Cardiac muscle cell (in vitro differentiated cells and primary cell): Measurements from ENCODE around the gene CCL13. TPM values are rescaled to one million over a fixed set of nuclear protein-coding genes. Genes with fewer than 3 reads are reported as not detected.

Source experiments
- DNase-seq, 2 donors: peaks; one replicate each; pipeline versions ENCODE4 v3.0.0 to v3.0.0-alpha.2; 2010 to 2017; ENCODE audit warnings: low read depth in 1 of 2, low spot score in 1 of 2
- H3K27ac ChIP-seq: fragments of 200-600 bp; sonication (generic); 2 replicates; pipeline ENCODE4 v1.5.1; 2016
- H3K27me3 ChIP-seq: fragments of 200-600 bp; sonication (generic); 2 replicates; pipeline ENCODE4 v1.6.0; 2016; ENCODE audit warnings: control low read depth
- H3K36me3 ChIP-seq: fragments of 200-600 bp; sonication (generic); 2 replicates; pipeline ENCODE4 v1.5.1; 2016; ENCODE audit warnings: control low read depth
- H3K4me1 ChIP-seq: fragments of 200-600 bp; sonication (generic); 2 replicates; pipeline ENCODE4 v1.8.1; 2017; ENCODE audit warnings: low read depth, mild to moderate bottlenecking, mixed run types
- H3K4me3 ChIP-seq: fragments of 200-600 bp; sonication (generic); 2 replicates; pipeline ENCODE4 v1.5.1; 2016; ENCODE audit warnings: mild to moderate bottlenecking
- H3K9me3 ChIP-seq: fragments of 200-600 bp; sonication (generic); 2 replicates; pipeline ENCODE4 v1.5.1; 2017; ENCODE audit warnings: low read depth, mild to moderate bottlenecking, control low read depth
- polyA plus RNA-seq: library from polyadenylated mRNA; unstranded; fragments of >200 nt; fragmentation: Nextera tagmentation; extraction: Ambion mirVana; gene quantifications from 2 replicates; pipeline ENCODE4 v1.2.1, GENCODE V29; 2016
- total RNA-seq: library from RNA; depleted of rRNA; stranded (reverse); fragments of >200 nt; gene quantifications from 2 replicates; pipeline ENCODE4 v1.2.3, GENCODE V29; 2016
- TF ChIP-seq, protein P1 (sequence below): IDR thresholded peaks from 2 replicates; pipeline ENCODE4 v1.5.1; 2012; ENCODE audit warnings: low read depth, mild to moderate bottlenecking, low read length

Gene CCL13
- total and polyA plus RNA-seq, 2 experiments from 2014 or later = not detected

DNA sequence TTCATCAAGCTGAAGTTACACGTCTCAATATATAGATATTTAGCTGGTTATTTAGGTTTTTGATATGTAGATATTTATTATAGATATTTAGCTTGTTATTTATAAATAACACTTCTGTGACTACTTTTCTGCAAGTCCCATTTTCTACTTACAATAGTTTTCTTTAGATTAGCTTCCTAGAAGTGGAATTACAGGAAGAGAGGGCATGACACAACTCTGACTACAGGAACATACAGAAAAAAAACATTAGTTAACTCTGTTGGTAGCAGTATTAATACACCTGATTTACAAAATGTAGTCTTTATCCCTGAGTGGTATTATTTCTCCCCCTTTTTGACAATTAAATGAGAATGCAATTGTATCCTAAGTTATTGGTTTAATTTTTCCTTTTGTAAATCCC, 28.0 kb downstream of the CCL13 start:
- Histone ChIP-seq H3K27me3 (no peaks in the 10 kb centered on the region), H3K4me3 (no peak overlapping the region), H3K36me3 (no peaks in the 10 kb centered on the region), H3K4me1 (no peaks in the 10 kb centered on the region), H3K27ac (no peak overlapping the region), H3K9me3 (no peaks in the 10 kb centered on the region)
- no peak for DNase-seq
- TF ChIP-seq, protein P1, sequence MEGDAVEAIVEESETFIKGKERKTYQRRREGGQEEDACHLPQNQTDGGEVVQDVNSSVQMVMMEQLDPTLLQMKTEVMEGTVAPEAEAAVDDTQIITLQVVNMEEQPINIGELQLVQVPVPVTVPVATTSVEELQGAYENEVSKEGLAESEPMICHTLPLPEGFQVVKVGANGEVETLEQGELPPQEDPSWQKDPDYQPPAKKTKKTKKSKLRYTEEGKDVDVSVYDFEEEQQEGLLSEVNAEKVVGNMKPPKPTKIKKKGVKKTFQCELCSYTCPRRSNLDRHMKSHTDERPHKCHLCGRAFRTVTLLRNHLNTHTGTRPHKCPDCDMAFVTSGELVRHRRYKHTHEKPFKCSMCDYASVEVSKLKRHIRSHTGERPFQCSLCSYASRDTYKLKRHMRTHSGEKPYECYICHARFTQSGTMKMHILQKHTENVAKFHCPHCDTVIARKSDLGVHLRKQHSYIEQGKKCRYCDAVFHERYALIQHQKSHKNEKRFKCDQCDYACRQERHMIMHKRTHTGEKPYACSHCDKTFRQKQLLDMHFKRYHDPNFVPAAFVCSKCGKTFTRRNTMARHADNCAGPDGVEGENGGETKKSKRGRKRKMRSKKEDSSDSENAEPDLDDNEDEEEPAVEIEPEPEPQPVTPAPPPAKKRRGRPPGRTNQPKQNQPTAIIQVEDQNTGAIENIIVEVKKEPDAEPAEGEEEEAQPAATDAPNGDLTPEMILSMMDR = no peak

DNA sequence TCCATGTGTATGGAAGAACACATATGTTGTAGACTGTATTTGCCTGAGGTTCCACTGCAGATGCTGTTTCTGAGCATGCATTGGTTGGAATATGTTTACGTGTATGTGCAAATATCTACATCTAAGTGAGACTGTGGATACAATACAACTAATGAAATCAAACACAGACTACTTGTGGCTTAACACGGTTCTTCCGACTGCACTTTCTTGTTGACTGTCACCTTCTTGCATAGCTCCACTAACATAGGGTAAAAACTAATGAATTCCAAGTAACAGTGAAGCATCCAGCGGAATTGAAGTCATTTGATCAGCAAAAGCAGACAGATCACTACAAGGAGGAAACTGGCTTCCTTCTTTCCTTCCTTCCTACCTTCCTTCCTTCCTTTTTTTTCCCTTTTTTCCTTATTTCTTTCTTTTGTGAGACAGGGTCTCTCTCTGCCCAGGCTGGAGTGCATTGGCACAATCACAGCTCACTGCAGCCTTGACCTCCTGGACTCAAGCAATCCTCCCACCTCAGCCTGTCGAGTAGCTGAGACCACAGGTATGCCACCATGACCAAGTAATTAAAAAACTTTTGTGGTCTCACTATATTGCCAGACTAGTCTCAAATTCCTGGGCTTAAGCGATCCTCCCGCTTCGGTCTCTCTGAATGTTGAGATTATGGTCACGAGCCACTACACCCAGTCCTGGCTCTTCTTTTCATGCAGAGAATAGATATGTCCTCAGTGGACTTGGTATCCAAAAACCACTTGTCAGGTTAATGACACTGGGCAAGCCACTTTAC, 28.7 kb downstream of the CCL13 start:
- H3K4me3 ChIP-seq = no peak overlapping the region
- no peaks in the 10 kb centered on the region for H3K4me1 ChIP-seq
- H3K27ac ChIP-seq = no peak overlapping the region
- no peaks in the 10 kb centered on the region for H3K36me3 ChIP-seq
- DNase-seq = no peak
- no peaks in the 10 kb centered on the region for H3K9me3 ChIP-seq
- TF ChIP-seq, protein P1 = no peak
- no peaks in the 10 kb centered on the region for H3K27me3 ChIP-seq

DNA sequence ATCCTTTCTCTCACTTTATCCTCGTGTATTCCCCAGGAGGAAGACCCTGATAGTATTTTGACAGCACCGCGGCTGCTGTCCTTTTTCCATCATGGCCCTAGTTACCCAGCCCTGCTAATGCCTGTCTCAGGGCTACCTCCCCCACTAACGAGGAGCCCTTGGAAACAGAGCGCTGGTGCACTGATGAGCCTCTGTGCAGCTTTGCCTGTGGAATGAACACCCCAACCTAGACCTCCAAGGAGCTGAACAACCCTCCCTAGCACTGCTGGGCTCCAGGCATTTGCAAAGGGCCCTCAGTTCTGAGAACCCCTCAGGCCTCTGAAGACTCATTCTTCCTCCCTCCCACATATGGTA, 30.0 kb downstream of the CCL13 start:
- Histone ChIP-seq H3K4me1 (no peaks in the 10 kb centered on the region), H3K27ac (no peak overlapping the region), H3K9me3 (no peaks in the 10 kb centered on the region), H3K27me3 (no peaks in the 10 kb centered on the region), H3K4me3 (no peak overlapping the region), H3K36me3 (no peaks in the 10 kb centered on the region)
- DNase-seq = no peak
- TF ChIP-seq, protein P1 = no peak

DNA sequence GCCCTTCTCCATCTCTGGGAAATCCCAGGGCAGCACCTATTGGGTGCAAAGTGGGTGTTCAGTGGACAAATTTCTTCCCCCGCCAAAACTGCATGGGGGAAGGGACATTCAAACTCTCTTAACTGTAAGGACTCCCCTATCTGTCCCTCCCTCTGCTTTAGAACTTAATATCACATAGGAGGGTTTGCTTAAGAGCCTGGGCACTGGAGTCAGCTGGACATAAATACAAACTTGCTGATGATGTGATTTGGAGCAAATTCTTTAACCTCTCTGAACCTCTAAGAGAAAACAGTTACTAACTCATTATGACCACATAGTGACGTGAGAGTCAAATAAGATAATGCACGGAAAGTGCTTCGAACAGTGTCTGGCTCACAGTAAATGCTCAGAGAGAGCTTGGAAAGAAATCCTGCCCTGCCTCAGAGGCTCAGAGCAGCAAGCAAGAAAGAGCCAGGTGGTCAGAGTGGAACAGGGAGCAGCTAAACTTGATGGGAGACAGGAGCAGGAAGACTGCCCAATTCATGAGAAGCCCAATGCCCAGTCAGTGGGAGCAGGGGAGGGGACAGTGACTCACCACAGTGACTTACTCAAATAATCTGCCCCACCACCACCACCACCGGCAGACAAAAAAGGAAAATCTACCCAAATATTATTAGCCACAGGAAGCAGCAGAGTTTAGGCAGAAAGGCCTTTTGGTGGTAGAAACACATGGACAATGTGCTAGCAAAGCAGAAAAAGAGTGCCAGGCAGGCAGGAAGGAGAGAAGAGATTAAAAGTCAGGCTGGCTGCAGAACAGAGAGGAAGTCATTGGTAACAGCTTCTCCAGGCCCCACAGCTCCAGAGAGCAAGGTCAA, 30.6 kb downstream of the CCL13 start:
- peak in 1 of 2 donors; percentile 65 for DNase-seq
- Histone ChIP-seq H3K27me3 (no peaks in the 10 kb centered on the region), H3K27ac (no peak overlapping the region), H3K36me3 (no peaks in the 10 kb centered on the region), H3K4me3 (no peak overlapping the region), H3K4me1 (no peaks in the 10 kb centered on the region), H3K9me3 (no peaks in the 10 kb centered on the region)
- TF ChIP-seq, protein P1 = no peak

DNA sequence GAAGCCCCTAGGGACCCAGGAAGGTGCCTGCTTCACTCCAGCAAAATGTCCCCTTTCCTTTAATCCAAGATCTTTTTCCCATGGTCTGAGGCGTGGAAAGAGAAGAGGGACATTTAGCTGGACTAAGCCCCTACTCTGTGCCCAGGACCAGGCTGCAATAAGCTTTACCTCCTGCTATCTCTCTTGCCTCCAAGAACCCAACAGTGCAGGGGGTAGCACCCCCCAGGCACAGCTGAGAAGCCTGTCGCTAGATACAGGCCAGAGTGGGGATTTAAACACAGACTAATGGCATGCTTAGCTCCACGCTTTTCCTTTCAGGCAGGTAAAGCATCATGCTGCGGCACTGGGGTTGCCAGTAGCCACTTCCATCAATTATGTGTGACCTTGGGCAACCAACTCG, 31.3 kb downstream of the CCL13 start:
- H3K27ac ChIP-seq = no peak overlapping the region
- TF ChIP-seq, protein P1 = no peak
- H3K4me3 ChIP-seq = no peak overlapping the region
- DNase-seq = no peak
- H3K36me3 ChIP-seq = no peaks in the 10 kb centered on the region
- H3K9me3 ChIP-seq = no peaks in the 10 kb centered on the region
- no peaks in the 10 kb centered on the region for H3K27me3 ChIP-seq
- no peaks in the 10 kb centered on the region for H3K4me1 ChIP-seq
